SW 1271 (cell line): ENCODE results near the gene CXCL12.

Source experiments
- DNase-seq, 2 experiments: peaks; one replicate each; lab custom pipeline; 2025; lab: John Stamatoyannopoulos, UW

The CXCL12 gene

DNA sequence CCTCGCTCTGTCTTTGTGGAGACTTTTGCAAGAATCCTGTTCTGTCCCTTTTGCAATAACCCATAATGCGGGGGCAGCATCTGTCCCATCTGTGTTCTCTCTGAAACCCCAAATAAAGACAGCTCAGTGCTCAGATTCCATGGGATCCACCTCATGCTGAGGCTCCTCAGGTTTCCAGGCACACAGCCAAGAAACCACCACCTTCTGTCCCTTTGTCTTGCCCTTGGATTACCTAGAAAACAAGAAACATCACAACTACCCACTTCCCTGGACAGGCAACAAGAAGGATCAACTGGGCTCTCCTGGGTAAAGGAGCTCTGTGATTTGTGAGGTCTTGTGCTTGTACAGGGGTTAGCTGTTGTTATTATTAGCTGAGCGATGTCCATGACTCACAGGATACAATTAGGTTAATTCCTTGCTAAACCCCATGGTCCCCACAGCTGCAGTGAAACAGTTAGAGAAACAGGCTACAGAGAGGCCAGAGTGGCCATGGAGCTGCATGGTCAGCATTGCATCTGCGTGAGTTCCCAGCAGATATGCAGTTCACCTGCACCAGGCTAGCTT is 50.2 kb downstream of the CXCL12 start:
- DNase-seq, result no peak

DNA sequence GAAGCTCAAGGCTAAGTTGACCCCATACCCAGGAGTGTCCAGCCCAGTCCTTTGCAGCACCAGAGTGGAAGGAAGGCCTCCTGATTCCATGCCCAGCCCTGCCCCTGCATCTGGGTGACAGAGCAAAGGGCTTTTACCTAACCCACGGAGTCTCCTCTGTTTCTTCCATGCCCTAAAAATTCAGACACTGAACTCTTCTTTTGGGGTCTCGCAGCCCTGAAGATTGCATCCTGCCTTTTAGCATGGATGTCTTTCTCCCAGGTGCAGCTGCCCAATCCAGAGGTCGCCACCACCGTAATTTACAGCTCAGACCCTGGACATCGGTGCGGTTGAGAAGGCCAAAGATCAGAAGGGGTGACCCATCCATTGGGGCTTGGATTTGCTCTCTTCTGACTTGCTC is 50.8 kb downstream of the CXCL12 start:
- DNase-seq, result no peak

DNA sequence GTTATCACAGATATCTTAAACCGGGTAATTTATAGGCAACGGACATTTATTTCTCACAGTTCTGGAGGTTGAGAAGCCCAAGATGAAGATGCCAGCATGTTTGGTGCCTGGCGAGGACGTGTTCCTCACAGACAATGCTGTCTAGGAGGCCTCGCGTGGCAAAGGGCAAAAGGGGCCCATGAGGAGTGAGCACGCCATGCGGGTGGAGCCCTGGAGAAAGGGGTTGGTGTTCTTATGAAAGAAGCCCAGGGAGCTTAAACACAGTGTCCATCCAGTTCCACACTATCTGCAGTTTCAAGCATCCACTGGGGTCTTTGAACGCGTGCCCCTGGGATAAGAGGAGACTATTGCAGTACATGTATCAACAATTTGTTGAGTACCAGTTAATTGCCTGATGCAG is 51.4 kb downstream of the CXCL12 start:
- no peak for DNase-seq

DNA sequence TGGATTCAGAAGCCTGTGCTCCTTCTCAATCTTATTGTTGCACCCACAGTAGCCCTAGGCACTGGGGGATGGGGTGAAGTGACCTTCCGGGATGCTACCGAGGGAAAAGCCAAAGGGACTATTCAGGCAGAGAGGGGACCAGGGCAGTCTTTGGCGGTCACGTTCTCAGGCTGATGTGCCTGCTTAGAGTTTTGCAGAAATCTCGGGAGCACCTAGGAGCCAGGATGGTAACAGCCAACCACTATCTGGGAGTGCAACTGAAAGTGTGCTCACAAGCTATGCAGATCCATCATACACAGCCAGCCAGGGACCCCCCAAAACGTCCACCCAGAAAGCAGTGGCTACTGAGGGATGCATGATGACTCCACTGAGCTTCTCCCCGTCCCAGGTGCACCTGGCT is 52.4 kb downstream of the CXCL12 start:
- no peak for DNase-seq

DNA sequence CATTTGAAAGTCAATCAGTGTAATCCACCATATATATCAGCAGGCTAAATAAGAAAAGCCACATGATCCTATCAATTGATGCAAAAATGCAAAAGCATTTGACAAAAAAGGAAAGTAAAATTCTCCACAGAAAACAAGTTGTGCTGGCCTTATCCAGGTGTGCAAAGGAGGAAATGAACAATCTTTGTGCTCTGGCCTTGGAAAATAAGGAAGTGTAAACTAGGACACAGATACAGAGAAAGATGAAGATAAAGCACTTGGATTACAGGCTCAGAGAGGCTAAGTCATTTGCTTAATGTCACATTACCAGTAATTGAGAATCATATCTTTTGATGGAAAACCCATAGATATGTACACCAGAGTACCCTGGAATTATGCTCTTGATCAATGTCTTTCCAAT is 54.5 kb downstream of the CXCL12 start:
- no peak for DNase-seq

DNA sequence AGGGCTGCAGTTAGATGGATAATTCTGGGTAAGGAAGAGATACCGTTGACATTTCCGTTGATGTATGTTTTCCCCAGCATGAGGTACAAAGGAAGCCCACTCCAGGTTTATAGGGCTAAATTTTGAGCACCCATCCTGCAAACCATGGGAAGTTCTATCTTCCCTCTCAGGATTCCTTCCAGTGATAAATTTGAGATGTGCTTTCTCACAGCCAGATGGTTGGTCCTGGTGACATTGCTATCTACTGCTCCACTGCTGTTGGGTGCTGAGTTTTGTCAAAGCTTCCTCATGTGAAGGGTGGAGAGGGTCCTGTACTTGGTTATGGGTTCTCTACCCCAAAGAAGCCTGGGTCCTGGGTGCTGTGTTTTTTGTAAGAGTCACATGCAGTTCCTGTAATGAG is 57.4 kb downstream of the CXCL12 start:
- DNase-seq, result no peak
